ENCODE data around the gene CDK6. TPM values are rescaled to one million over a fixed set of nuclear protein-coding genes. Genes with fewer than 3 reads are reported as not detected.

The CDK6 gene
- total and polyA plus RNA-seq, 10 donors = 0.91 to 37.8 (median 25.5) TPM

GRCh38 chr7:92653136-92653535 lies 183.2 kb downstream of the CDK6 start:
- H3K4me1 ChIP-seq = no peaks in the 10 kb centered on the region
- TF ChIP-seq POLR2A (IDR thresholded peaks at IDR 0.05) = no peak
- no peak for TF ChIP-seq POLR2AphosphoS5 (IDR thresholded peaks at IDR 0.05)
- TF ChIP-seq CTCF (IDR thresholded peaks at IDR 0.05 in 8 of 11, conservative IDR thresholded peaks at IDR 0.05 in 3 of 11) = no peak
- intact Hi-C loops (cut with DNase I; ENCODE audit: low total_unique reads) = no loop called here
- no peak overlapping the region for H3K4me3 ChIP-seq
- no peak overlapping the region for H3K27ac ChIP-seq
- H3K36me3 ChIP-seq = no peaks in the 10 kb centered on the region
- 83 to 91% (median 90%) methylated on average over 4 of the region's 4 CpGs for WGBS, 5 donors
- no peaks in the 10 kb centered on the region for H3K9me3 ChIP-seq
- no peaks in the 10 kb centered on the region for H3K27me3 ChIP-seq (replicated peaks in 1 of 7)
- no peak for DNase-seq

GRCh38 chr7:92652536-92652935 lies 183.8 kb downstream of the CDK6 start:
- no peak overlapping the region for H3K4me3 ChIP-seq
- no peaks in the 10 kb centered on the region for H3K4me1 ChIP-seq
- DNase-seq = no peak
- H3K27me3 ChIP-seq (replicated peaks in 1 of 7) = no peaks in the 10 kb centered on the region
- no peaks in the 10 kb centered on the region for H3K36me3 ChIP-seq
- H3K27ac ChIP-seq = no peak overlapping the region
- TF ChIP-seq POLR2A (IDR thresholded peaks at IDR 0.05) (no peak), CTCF (IDR thresholded peaks at IDR 0.05 in 8 of 11, conservative IDR thresholded peaks at IDR 0.05 in 3 of 11) (no peak), POLR2AphosphoS5 (IDR thresholded peaks at IDR 0.05) (no peak)
- H3K9me3 ChIP-seq = no peaks in the 10 kb centered on the region
- WGBS, 5 donors = 51 to 84% (median 69%) methylated on average over 2 of the region's 2 CpGs
- intact Hi-C loops (cut with DNase I; ENCODE audit: low total_unique reads) = no loop called here

GRCh38 chr7:92650391-92650790 lies 186.0 kb downstream of the CDK6 start:
- 76 to 90% (median 85%) methylated on average over 3 of the region's 3 CpGs for WGBS, 5 donors
- no peaks in the 10 kb centered on the region for H3K27me3 ChIP-seq (replicated peaks in 1 of 7)
- intact Hi-C loops (cut with DNase I; ENCODE audit: low total_unique reads) = no loop called here

GRCh38 chr7:92648067-92648466 lies 188.3 kb downstream of the CDK6 start:
- 69 to 85% (median 83%) methylated on average over 4 of the region's 4 CpGs for WGBS, 5 donors
- H3K27ac ChIP-seq = no peak overlapping the region
- intact Hi-C loops (cut with DNase I; ENCODE audit: low total_unique reads) = no loop called here

More at GRCh38 chr7:92650391-92650790, 186.0 kb downstream of the CDK6 start:
- H3K9me3 ChIP-seq = no peaks in the 10 kb centered on the region
- no peak for TF ChIP-seq CTCF (IDR thresholded peaks at IDR 0.05 in 8 of 11, conservative IDR thresholded peaks at IDR 0.05 in 3 of 11)
- TF ChIP-seq POLR2A (IDR thresholded peaks at IDR 0.05) = no peak
- no peak for TF ChIP-seq POLR2AphosphoS5 (IDR thresholded peaks at IDR 0.05)
- no peaks in the 10 kb centered on the region for H3K36me3 ChIP-seq
- H3K27ac ChIP-seq = no peak overlapping the region
- H3K4me3 ChIP-seq = no peak overlapping the region
- no peak for DNase-seq
- peaks cover 0 to 13% (median 6%) of the 10 kb centered on the region in 6 donors for H3K4me1 ChIP-seq

More at GRCh38 chr7:92648067-92648466, 188.3 kb downstream of the CDK6 start:
- DNase-seq = no peak
- Histone ChIP-seq H3K4me3 (no peak overlapping the region), H3K9me3 (no peaks in the 10 kb centered on the region), H3K4me1 (peaks cover 0 to 26% (median 14%) of the 10 kb centered on the region in 6 donors), H3K27me3 (replicated peaks in 1 of 7) (no peaks in the 10 kb centered on the region), H3K36me3 (no peaks in the 10 kb centered on the region)
- no peak for TF ChIP-seq CTCF (IDR thresholded peaks at IDR 0.05 in 8 of 11, conservative IDR thresholded peaks at IDR 0.05 in 3 of 11)
- no peak for TF ChIP-seq POLR2AphosphoS5 (IDR thresholded peaks at IDR 0.05)
- no peak for TF ChIP-seq POLR2A (IDR thresholded peaks at IDR 0.05)

Measured in spleen (tissue), 11 donors.